Calu3 (cell line): ENCODE data around the gene MARK3. TPM values are rescaled to one million over a fixed set of nuclear protein-coding genes. Genes with fewer than 3 reads are reported as not detected.
"Not testable (repeated sequence)": the region's sequence is repeated elsewhere in the genome, so short reads cannot be mapped to it uniquely, and the experiment has no call there.

ENCODE experiments used
- BruUV-seq: library from RNA; stranded (reverse); fragments of 400-500 nt; replicated peaks from 2 replicates; lab custom pipeline; 2021; lab: Mats Ljungman, UMichigan
- CTCF ChIA-PET: fragments of 300-600 bp; sonication (Branson Sonifier 250); formaldehyde crosslinking; loops from one replicate; lab custom pipeline; 2022; ENCODE audit warnings: antibody characterized with exemption; lab: Charles Lee
- DNase-seq: peaks from one replicate; pipeline ENCODE4 v3.0.0; 2022
- H3K27ac Mint-ChIP-seq: one replicate; pipeline ENCODE4 v1.8.0; 2022; ENCODE audit warnings: mixed read lengths; ENCODE audit not compliant: unreplicated experiment
- H3K27me3 Mint-ChIP-seq: one replicate; pipeline ENCODE4 v1.8.0; 2022; ENCODE audit warnings: mixed read lengths; ENCODE audit not compliant: unreplicated experiment
- H3K36me3 Mint-ChIP-seq: one replicate; pipeline ENCODE4 v1.8.0; 2022; ENCODE audit warnings: mild to moderate bottlenecking, moderate library complexity, mixed read lengths; ENCODE audit not compliant: insufficient read depth, unreplicated experiment
- H3K4me1 Mint-ChIP-seq: one replicate; pipeline ENCODE4 v1.8.0; 2022; ENCODE audit warnings: mild to moderate bottlenecking, low read depth, mixed read lengths; ENCODE audit not compliant: unreplicated experiment
- H3K4me3 Mint-ChIP-seq: one replicate; pipeline ENCODE4 v1.8.0; 2022; ENCODE audit warnings: mild to moderate bottlenecking, low read depth, moderate library complexity, mixed read lengths; ENCODE audit not compliant: unreplicated experiment
- H3K9me3 Mint-ChIP-seq: one replicate; pipeline ENCODE4 v1.8.0; 2022; ENCODE audit warnings: low read depth, mixed read lengths; ENCODE audit not compliant: unreplicated experiment
- CTCF ChIP-seq: fragments of 200-600 bp; IDR thresholded peaks from one replicate; pipeline ENCODE4 v1.8.0; 2022; ENCODE audit warnings: antibody characterized with exemption; ENCODE audit not compliant: unreplicated experiment
- intact Hi-C: fragments of 100-400 bp; cut with micrococcal nuclease; formaldehyde crosslinking; loops from one replicate; pipeline ENCODE4 v1.10.0; 2022; ENCODE audit not compliant: unreplicated experiment
- total RNA-seq: library from RNA; stranded (reverse); gene quantifications from 2 replicates; pipeline ENCODE4 v1.2.3, GENCODE V29; 2022

MARK3 gene
- total RNA-seq, 1 experiment from 2014 or later, result 76.0 TPM

GRCh38 chr14:103349982-103350381 is 35.2 kb upstream of the MARK3 start:
- H3K4me1 Mint-ChIP-seq, result no peaks in the 10 kb centered on the region
- TF ChIP-seq CTCF, result no peak
- H3K27ac Mint-ChIP-seq, result no peak overlapping the region
- H3K27me3 Mint-ChIP-seq, result no peaks in the 10 kb centered on the region
- CTCF ChIA-PET, result no interaction called here
- DNase-seq, result no peak
- H3K36me3 Mint-ChIP-seq, result peaks cover 17% of the 10 kb centered on the region
- intact Hi-C loops, result loop anchor here (5.0 kb wide), 1 partner anchor 42 kb away; no protein-coding TSS in a partner anchor
- peaks cover 2% of the 10 kb centered on the region for H3K9me3 Mint-ChIP-seq
- no peak overlapping the region for H3K4me3 Mint-ChIP-seq
- BruUV-seq, result no TSS peak

- H3K4me3 Mint-ChIP-seq, result no peak overlapping the region
- intact Hi-C loops, result loop anchor here (5.0 kb wide), 1 partner anchor 39 kb away; no protein-coding TSS in a partner anchor
- H3K9me3 Mint-ChIP-seq, result peaks cover 2% of the 10 kb centered on the region
- peaks cover 9% of the 10 kb centered on the region for H3K4me1 Mint-ChIP-seq
- no peaks in the 10 kb centered on the region for H3K27me3 Mint-ChIP-seq
- CTCF ChIA-PET, result no interaction called here
- TF ChIP-seq CTCF, result no peak
- no peak for DNase-seq
- no peak overlapping the region for H3K27ac Mint-ChIP-seq
- H3K36me3 Mint-ChIP-seq, result no peaks in the 10 kb centered on the region
- BruUV-seq, result no TSS peak
These were observed 31.9 kb upstream of the MARK3 start for GRCh38 chr14:103353362-103353761.

- no peak for TF ChIP-seq CTCF
- Mint-ChIP-seq H3K27me3 (no peaks in the 10 kb centered on the region), H3K4me1 (peaks cover 9% of the 10 kb centered on the region), H3K9me3 (peaks cover 2% of the 10 kb centered on the region), H3K36me3 (no peaks in the 10 kb centered on the region), H3K27ac (no peak overlapping the region), H3K4me3 (no peak overlapping the region)
- no peak for DNase-seq
- BruUV-seq, result no TSS peak
- CTCF ChIA-PET, result interaction anchor here (1.3 kb wide), 1 partner anchor 18 kb away, joined by 3 read pairs; no protein-coding TSS in a partner anchor
- intact Hi-C loops, result loop anchor here (5.0 kb wide), 1 partner anchor 38 kb away; no protein-coding TSS in a partner anchor
These were observed 31.1 kb upstream of the MARK3 start for GRCh38 chr14:103354141-103354540.

GRCh38 chr14:103356024-103356682 is 29.1 kb upstream of the MARK3 start:
- CTCF ChIA-PET, result interaction anchor here (0.6 to 0.7 kb wide), 2 partner anchors 11 to 221 kb away, joined by 3 read pairs; no protein-coding TSS in a partner anchor
- BruUV-seq, result no TSS peak

GRCh38 chr14:103357552-103357951 is 27.7 kb upstream of the MARK3 start:
- H3K9me3 Mint-ChIP-seq, H3K4me3 Mint-ChIP-seq, DNase-seq, H3K27ac Mint-ChIP-seq, intact Hi-C loops, BruUV-seq, H3K27me3 Mint-ChIP-seq, H3K36me3 Mint-ChIP-seq, H3K4me1 Mint-ChIP-seq: not testable (repeated sequence)
- CTCF ChIA-PET, result interaction anchor here (1.0 kb wide), 1 partner anchor 10 kb away, joined by 3 read pairs; no protein-coding TSS in a partner anchor

More at GRCh38 chr14:103356024-103356682, 29.1 kb upstream of the MARK3 start:
- no peaks in the 10 kb centered on the region for H3K27me3 Mint-ChIP-seq
- no peak overlapping the region for H3K27ac Mint-ChIP-seq
- H3K36me3 Mint-ChIP-seq, result no peaks in the 10 kb centered on the region
- no peak for DNase-seq
- intact Hi-C loops, result no loop called here
- peaks cover 6% of the 10 kb centered on the region for H3K9me3 Mint-ChIP-seq
- peaks cover 9% of the 10 kb centered on the region for H3K4me1 Mint-ChIP-seq
- H3K4me3 Mint-ChIP-seq, result no peak overlapping the region
- TF ChIP-seq CTCF, result no peak
